Measurements from ENCODE around the gene MEGF6. TPM values are rescaled to one million over a fixed set of nuclear protein-coding genes. Genes with fewer than 3 reads are reported as not detected.
A peak's percentile ranks its signal among the peaks of the same experiment; 100 is the strongest.

The MEGF6 gene
- total RNA-seq, 4 donors from 2014 or later: 4.1 to 27.1 (median 11.4) TPM

DNA sequence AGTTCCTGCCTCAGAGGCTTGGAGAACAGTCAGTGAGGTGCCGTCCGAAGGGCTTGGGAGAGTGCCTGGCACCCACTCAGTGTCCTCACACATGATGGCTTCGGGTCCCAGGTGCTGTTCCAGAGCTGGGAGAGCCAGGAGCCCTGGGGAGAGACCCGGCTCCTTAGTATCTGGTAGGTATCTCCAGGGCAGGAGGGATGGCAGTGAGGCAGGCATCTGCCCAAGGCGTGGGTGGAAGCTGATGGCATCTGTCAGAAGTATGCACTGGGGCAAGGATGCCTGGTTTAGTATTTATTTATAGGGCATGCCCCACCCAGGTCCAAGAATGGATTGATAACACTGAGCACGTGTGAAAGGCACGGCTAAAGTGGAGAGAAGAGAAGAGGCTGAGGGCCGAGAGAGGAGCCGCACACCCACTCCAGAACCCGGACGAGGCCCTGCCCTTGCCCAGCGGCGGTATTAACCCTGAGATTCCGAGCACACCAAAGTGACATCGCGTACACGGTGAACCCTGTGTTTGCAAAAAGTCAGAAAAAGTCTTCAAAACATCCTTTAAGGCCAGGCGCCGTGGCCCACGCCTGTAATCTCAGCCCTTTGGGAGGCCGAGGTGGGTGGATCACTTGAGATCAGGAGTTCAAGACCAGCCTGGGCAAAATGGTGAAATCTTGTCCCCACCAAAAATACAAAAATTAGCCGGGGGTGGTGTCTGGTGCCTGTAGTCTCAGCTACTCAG, 43.4 kb upstream of the MEGF6 start:
- in situ Hi-C loops (cut with MboI; ENCODE audit: low pct_ligation_motif_present in 1 of 4, low pct_unique_long_range_greater_than_20kb in 1 of 4, low sequenced_read_pairs in 3 of 4) (no loop called here), intact Hi-C loops (cut with DNase I; ENCODE audit: low total_unique reads) (no loop called here)
- DNase-seq: no peak
- Histone ChIP-seq H3K9me3 (no peaks in the 10 kb centered on the region), H3K4me1 (peaks cover 6 to 30% (median 25%) of the 10 kb centered on the region in 4 donors), H3K27me3 (peaks cover 83% of the 10 kb centered on the region), H3K4me3 (no peak overlapping the region), H3K36me3 (no peaks in the 10 kb centered on the region), H3K27ac (no peak overlapping the region)
- TF ChIP-seq POLR2A (IDR thresholded peaks at IDR 0.05) (no peak), EP300 (IDR thresholded peaks at IDR 0.05; ENCODE audit: low read depth) (no peak)
- 82% methylated on average over 15 to 22 of the region's 22 CpGs for WGBS, 2 donors (ENCODE audit: low coverage in 1 of 2)

DNA sequence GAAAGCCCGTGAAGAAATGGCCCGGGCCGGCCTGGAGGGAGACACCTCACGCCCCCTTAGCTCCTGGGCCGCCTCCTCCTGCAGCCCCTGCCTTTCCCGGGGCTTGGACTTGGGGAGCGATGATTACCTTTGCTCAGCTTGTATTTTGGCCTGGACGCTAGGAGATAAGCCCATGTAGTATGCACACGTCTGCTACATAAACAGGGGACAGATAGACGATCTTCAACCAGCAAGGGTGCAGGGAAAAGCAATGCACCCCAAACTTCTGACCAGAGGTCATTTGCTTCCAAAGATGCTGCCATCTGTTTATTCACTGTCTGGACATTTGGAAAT, 41.9 kb upstream of the MEGF6 start:
- DNase-seq: no peak
- 25 to 26% methylated on average over 6 to 7 of the region's 10 CpGs for WGBS, 2 donors (ENCODE audit: low coverage in 1 of 2)
- no peaks in the 10 kb centered on the region for H3K9me3 ChIP-seq
- no peak overlapping the region for H3K27ac ChIP-seq
- peaks cover 81% of the 10 kb centered on the region for H3K27me3 ChIP-seq
- H3K36me3 ChIP-seq: no peaks in the 10 kb centered on the region
- H3K4me3 ChIP-seq: peak overlapping the region in 1 of 4 donors; percentile 35
- H3K4me1 ChIP-seq: peaks cover 12 to 43% (median 35%) of the 10 kb centered on the region in 4 donors
- intact Hi-C loops (cut with DNase I; ENCODE audit: low total_unique reads) (no loop called here), in situ Hi-C loops (cut with MboI; ENCODE audit: low pct_ligation_motif_present in 1 of 4, low pct_unique_long_range_greater_than_20kb in 1 of 4, low sequenced_read_pairs in 3 of 4) (no loop called here)
- TF ChIP-seq, protein P1, sequence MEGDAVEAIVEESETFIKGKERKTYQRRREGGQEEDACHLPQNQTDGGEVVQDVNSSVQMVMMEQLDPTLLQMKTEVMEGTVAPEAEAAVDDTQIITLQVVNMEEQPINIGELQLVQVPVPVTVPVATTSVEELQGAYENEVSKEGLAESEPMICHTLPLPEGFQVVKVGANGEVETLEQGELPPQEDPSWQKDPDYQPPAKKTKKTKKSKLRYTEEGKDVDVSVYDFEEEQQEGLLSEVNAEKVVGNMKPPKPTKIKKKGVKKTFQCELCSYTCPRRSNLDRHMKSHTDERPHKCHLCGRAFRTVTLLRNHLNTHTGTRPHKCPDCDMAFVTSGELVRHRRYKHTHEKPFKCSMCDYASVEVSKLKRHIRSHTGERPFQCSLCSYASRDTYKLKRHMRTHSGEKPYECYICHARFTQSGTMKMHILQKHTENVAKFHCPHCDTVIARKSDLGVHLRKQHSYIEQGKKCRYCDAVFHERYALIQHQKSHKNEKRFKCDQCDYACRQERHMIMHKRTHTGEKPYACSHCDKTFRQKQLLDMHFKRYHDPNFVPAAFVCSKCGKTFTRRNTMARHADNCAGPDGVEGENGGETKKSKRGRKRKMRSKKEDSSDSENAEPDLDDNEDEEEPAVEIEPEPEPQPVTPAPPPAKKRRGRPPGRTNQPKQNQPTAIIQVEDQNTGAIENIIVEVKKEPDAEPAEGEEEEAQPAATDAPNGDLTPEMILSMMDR (IDR thresholded peaks at IDR 0.05): no peak
- TF ChIP-seq POLR2A (IDR thresholded peaks at IDR 0.05): no peak
- TF ChIP-seq POLR2AphosphoS5 (IDR thresholded peaks at IDR 0.05): no peak
- no peak for TF ChIP-seq EP300 (IDR thresholded peaks at IDR 0.05; ENCODE audit: low read depth)

DNA sequence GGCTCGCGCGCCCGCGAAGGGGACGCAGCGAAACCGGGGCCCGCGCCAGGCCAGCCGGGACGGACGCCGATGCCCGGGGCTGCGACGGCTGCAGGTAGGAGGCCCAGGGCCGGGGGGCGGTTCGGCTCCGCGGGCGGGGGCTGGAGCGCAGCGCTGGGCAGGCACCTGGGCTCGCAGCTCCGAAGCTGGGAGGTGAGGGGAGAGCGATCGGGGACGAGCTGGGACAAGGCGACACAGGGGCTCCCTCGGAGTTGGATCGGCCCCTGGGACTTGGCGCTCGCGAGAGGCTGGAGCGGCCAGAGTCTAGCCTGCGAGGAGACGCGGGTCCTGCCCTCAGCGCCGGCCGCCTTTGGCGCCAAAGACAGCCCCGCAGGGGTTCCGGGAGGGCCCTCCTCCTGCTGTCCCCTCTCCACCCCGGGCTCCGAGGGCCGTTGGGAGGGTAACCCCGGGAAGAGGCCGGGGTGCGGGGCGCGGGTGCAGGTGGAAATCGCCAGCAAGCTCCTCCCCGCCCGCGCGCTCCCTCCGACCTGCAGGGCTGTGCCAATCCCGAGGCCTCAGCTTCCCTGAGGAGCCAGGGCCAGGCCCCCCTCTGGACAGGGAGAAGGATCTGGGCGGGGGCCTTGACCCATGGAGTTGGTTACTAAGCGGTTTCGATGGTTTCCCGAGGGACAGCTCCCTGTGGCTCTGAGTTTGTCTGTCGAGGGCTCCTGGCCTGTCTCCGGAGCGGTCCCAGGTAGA, 41.4 kb upstream of the MEGF6 start:
- in situ Hi-C loops (cut with MboI; ENCODE audit: low pct_ligation_motif_present in 1 of 4, low pct_unique_long_range_greater_than_20kb in 1 of 4, low sequenced_read_pairs in 3 of 4) (no loop called here), intact Hi-C loops (cut with DNase I; ENCODE audit: low total_unique reads) (no loop called here)
- no peak for TF ChIP-seq POLR2AphosphoS5 (IDR thresholded peaks at IDR 0.05)
- no peak for TF ChIP-seq POLR2A (IDR thresholded peaks at IDR 0.05)
- TF ChIP-seq EP300 (IDR thresholded peaks at IDR 0.05; ENCODE audit: low read depth): no peak
- TF ChIP-seq, protein P1 (IDR thresholded peaks at IDR 0.05): no peak
- no peaks in the 10 kb centered on the region for H3K36me3 ChIP-seq
- no peak for DNase-seq
- H3K27ac ChIP-seq: no peak overlapping the region
- peaks cover 12 to 43% (median 35%) of the 10 kb centered on the region in 4 donors for H3K4me1 ChIP-seq
- peak overlapping the region in 3 of 4 donors; percentile 8 to 46 (median 35) for H3K4me3 ChIP-seq
- H3K27me3 ChIP-seq: peaks cover 77% of the 10 kb centered on the region
- WGBS, 2 donors (ENCODE audit: low coverage in 1 of 2): 2% methylated on average over 37 of the region's 68 CpGs; no CpG with 5 or more reads in 1 of the 2 donors
- no peaks in the 10 kb centered on the region for H3K9me3 ChIP-seq

DNA sequence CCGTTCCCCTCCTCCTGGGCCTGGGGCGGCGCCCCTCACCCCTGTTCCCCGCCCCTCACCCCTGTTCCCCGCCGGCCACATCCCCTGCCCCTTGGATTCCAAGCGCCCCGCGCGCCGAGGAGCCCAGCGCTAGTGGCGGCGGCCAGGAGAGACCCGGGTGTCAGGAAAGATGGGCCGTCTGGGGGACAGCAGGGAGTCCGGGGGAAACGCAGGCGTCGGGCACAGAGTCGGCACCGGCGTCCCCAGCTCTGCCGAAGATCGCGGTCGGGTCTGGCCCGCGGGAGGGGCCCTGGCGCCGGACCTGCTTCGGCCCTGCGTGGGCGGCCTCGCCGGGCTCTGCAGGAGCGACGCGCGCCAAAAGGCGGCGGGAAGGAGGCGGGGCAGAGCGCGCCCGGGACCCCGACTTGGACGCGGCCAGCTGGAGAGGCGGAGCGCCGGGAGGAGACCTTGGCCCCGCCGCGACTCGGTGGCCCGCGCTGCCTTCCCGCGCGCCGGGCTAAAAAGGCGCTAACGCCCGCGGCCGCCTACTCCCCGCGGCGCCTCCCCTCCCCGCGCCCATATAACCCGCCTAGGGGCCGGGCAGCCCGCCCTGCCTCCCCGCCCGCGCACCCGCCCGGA, 40.7 kb upstream of the MEGF6 start, which contains the start of gene TP73:
Gene TP73, plus strand, starts transcription at position 587 of the 618 bp plus-strand sequence. CDS start 29,850 bp downstream, outside the sequence.
- in situ Hi-C loops (cut with MboI; ENCODE audit: low pct_ligation_motif_present in 1 of 4, low pct_unique_long_range_greater_than_20kb in 1 of 4, low sequenced_read_pairs in 3 of 4): no loop called here
- peak within 1 kb of the TSS in 3 of 4 donors; percentile 8 to 46 (median 35) for H3K4me3 ChIP-seq
- TF ChIP-seq, protein P1 (IDR thresholded peaks at IDR 0.05): no peak
- no peak for TF ChIP-seq POLR2AphosphoS5 (IDR thresholded peaks at IDR 0.05)
- TF ChIP-seq EP300 (IDR thresholded peaks at IDR 0.05; ENCODE audit: low read depth): no peak
- TF ChIP-seq POLR2A (IDR thresholded peaks at IDR 0.05): no peak
- H3K4me1 ChIP-seq: peaks cover 12 to 43% (median 35%) of the 10 kb centered on the region in 4 donors
- WGBS, 2 donors (ENCODE audit: low coverage in 1 of 2): 7% methylated on average over 19 of the region's 80 CpGs; no CpG with 5 or more reads in 1 of the 2 donors
- peaks cover 0 to 3% (median under 1%) of the 10 kb centered on the region in 4 donors for H3K36me3 ChIP-seq
- H3K27ac ChIP-seq: no peak within 1 kb of the TSS
- H3K27me3 ChIP-seq: peaks cover 70% of the 10 kb centered on the region
- DNase-seq: no peak
- intact Hi-C loops (cut with DNase I; ENCODE audit: low total_unique reads): no loop called here
- no peaks in the 10 kb centered on the region for H3K9me3 ChIP-seq
